Right atrium auricular region (tissue), 2 donors: ENCODE data around the gene CIROP. TPM values are rescaled to one million over a fixed set of nuclear protein-coding genes. Genes with fewer than 3 reads are reported as not detected.
A peak's percentile ranks its signal among the peaks of the same experiment; 100 is the strongest.

Experiments used
- DNase-seq: peaks from one replicate; pipeline ENCODE4 v3.0.0-alpha.2; 2019; ENCODE audit warnings: low spot score
- H3K27ac ChIP-seq, 2 donors: fragments of 200-600 bp; sonication (generic); 1 replicate in 1 of 2; 2 replicates in 1 of 2; pipeline ENCODE4 v1.5.1; 2016 to 2019
- H3K27me3 ChIP-seq, 2 donors: fragments of 200-600 bp; sonication (generic); one replicate each; pipeline versions ENCODE4 v1.5.1 to v1.6.0; 2017 to 2019
- H3K36me3 ChIP-seq: fragments of 200-600 bp; sonication (generic); one replicate; pipeline ENCODE4 v1.5.1; 2016
- H3K4me1 ChIP-seq, 2 donors: fragments of 200-600 bp; sonication (generic); one replicate each; pipeline versions ENCODE4 v1.5.1 to v1.6.0; 2017 to 2019
- H3K4me3 ChIP-seq, 2 donors: fragments of 200-600 bp; sonication (generic); 1 replicate in 1 of 2; 2 replicates in 1 of 2; pipeline ENCODE4 v1.5.1; 2017 to 2019; ENCODE audit warnings: mild to moderate bottlenecking in 1 of 2, moderate library complexity in 1 of 2
- H3K9me3 ChIP-seq, 2 donors: fragments of 200-600 bp; sonication (generic); one replicate each; pipeline ENCODE4 v1.5.1; 2019
- CTCF ChIP-seq, 2 donors: fragments of 200-600 bp; sonication (generic); IDR thresholded peaks; one replicate each; pipeline ENCODE4 v1.5.1; 2019; ENCODE audit warnings: antibody characterized with exemption in 2 of 2
- total RNA-seq, 2 donors: library from RNA; depleted of rRNA; stranded (reverse); fragments of >200 nt; gene quantifications; one replicate each; pipeline ENCODE4 v1.1.0, GENCODE V29; 2016

The CIROP gene
- total RNA-seq, 2 donors from 2014 or later = not detected

GRCh38 chr14:23080474-23080873, 24.3 kb downstream of the CIROP start:
- TF ChIP-seq CTCF (IDR thresholded peaks at IDR 0.05) = no peak
- H3K27ac ChIP-seq = no peak overlapping the region
- no peaks in the 10 kb centered on the region for H3K27me3 ChIP-seq
- peaks cover 89% of the 10 kb centered on the region for H3K36me3 ChIP-seq
- no peak overlapping the region for H3K4me3 ChIP-seq
- peaks cover 0 to 32% of the 10 kb centered on the region in 2 donors for H3K4me1 ChIP-seq
- no peak for DNase-seq
- H3K9me3 ChIP-seq = no peaks in the 10 kb centered on the region

GRCh38 chr14:23079716-23080115, 25.1 kb downstream of the CIROP start:
- peak overlapping the region; percentile 27 to 38 for H3K27ac ChIP-seq

GRCh38 chr14:23078692-23079116, 26.1 kb downstream of the CIROP start:
- Histone ChIP-seq H3K4me1 (peaks cover 0 to 32% of the 10 kb centered on the region in 2 donors), H3K4me3 (no peak overlapping the region), H3K27me3 (no peaks in the 10 kb centered on the region), H3K36me3 (peaks cover 89% of the 10 kb centered on the region), H3K9me3 (no peaks in the 10 kb centered on the region), H3K27ac (peak overlapping the region; percentile 27 to 42)
- DNase-seq = peak; percentile 91
- TF ChIP-seq CTCF (IDR thresholded peaks at IDR 0.05) = no peak

More at GRCh38 chr14:23079716-23080115, 25.1 kb downstream of the CIROP start:
- Histone ChIP-seq H3K27me3 (no peaks in the 10 kb centered on the region), H3K9me3 (no peaks in the 10 kb centered on the region), H3K36me3 (peaks cover 89% of the 10 kb centered on the region), H3K4me3 (no peak overlapping the region), H3K4me1 (peaks cover 0 to 32% of the 10 kb centered on the region in 2 donors)
- no peak for TF ChIP-seq CTCF (IDR thresholded peaks at IDR 0.05)
- no peak for DNase-seq

- DNase-seq = no peak
- Histone ChIP-seq H3K27me3 (no peaks in the 10 kb centered on the region), H3K4me3 (no peak overlapping the region), H3K36me3 (peaks cover 90% of the 10 kb centered on the region), H3K27ac (peak overlapping the region; percentile 27 to 42), H3K9me3 (no peaks in the 10 kb centered on the region), H3K4me1 (peaks cover 0 to 34% of the 10 kb centered on the region in 2 donors)
- TF ChIP-seq CTCF (IDR thresholded peaks at IDR 0.05) = no peak
Measured at GRCh38 chr14:23077962-23078361, 26.8 kb downstream of the CIROP start.

GRCh38 chr14:23076785-23077408, 27.9 kb downstream of the CIROP start:
- peak overlapping the region in 1 of 2 donors; percentile 17 for H3K27ac ChIP-seq

More at GRCh38 chr14:23076785-23077408, 27.9 kb downstream of the CIROP start:
- no peak for DNase-seq
- Histone ChIP-seq H3K27me3 (no peaks in the 10 kb centered on the region), H3K4me1 (peaks cover 0 to 44% of the 10 kb centered on the region in 2 donors), H3K9me3 (no peaks in the 10 kb centered on the region), H3K4me3 (no peak overlapping the region), H3K36me3 (peaks cover 94% of the 10 kb centered on the region)
- peak; percentile 40 to 69 for TF ChIP-seq CTCF (IDR thresholded peaks at IDR 0.05)
